Measurements from ENCODE around the gene SH3GL1. TPM values are rescaled to one million over a fixed set of nuclear protein-coding genes. Genes with fewer than 3 reads are reported as not detected.

The SH3GL1 gene
- total and polyA plus RNA-seq, 10 donors, result 26.1 to 77.4 (median 42.1) TPM

- TF ChIP-seq POLR2AphosphoS5 (IDR thresholded peaks at IDR 0.05) (peak in 1 of 3 donors; percentile 51), POLR2A (IDR thresholded peaks at IDR 0.05) (no peak), CTCF (IDR thresholded peaks at IDR 0.05 in 8 of 11, conservative IDR thresholded peaks at IDR 0.05 in 3 of 11) (no peak)
- H3K27me3 ChIP-seq (replicated peaks in 1 of 7), result no peaks in the 10 kb centered on the region
- H3K4me1 ChIP-seq, result peaks cover 0 to 6% (median 0%) of the 10 kb centered on the region in 6 donors
- peak; percentile 74 for DNase-seq
- H3K9me3 ChIP-seq, result no peaks in the 10 kb centered on the region
- H3K4me3 ChIP-seq, result no peak overlapping the region
- peak overlapping the region in 3 of 8 donors; percentile 8 to 13 (median 10) for H3K27ac ChIP-seq
- intact Hi-C loops (cut with DNase I; ENCODE audit: low total_unique reads), result no loop called here
- H3K36me3 ChIP-seq, result peaks cover 4 to 100% (median 76%) of the 10 kb centered on the region in 6 donors
- WGBS, 5 donors, result 77 to 89% (median 83%) methylated on average over 2 to 12 of the region's 12 CpGs
These were observed 39.7 kb downstream of the SH3GL1 start for GRCh38 chr19:4360641-4361151.

GRCh38 chr19:4360081-4360569, 40.2 kb downstream of the SH3GL1 start:
- H3K27ac ChIP-seq, result peak overlapping the region in 1 of 8 donors; percentile 13
- H3K4me3 ChIP-seq, result no peak overlapping the region
- peaks cover 0 to 6% (median 0%) of the 10 kb centered on the region in 6 donors for H3K4me1 ChIP-seq
- H3K9me3 ChIP-seq, result no peaks in the 10 kb centered on the region
- no peak for DNase-seq
- 69 to 94% (median 86%) methylated on average over 6 to 9 of the region's 9 CpGs for WGBS, 5 donors
- TF ChIP-seq POLR2A (IDR thresholded peaks at IDR 0.05) (no peak), POLR2AphosphoS5 (IDR thresholded peaks at IDR 0.05) (no peak), CTCF (IDR thresholded peaks at IDR 0.05 in 8 of 11, conservative IDR thresholded peaks at IDR 0.05 in 3 of 11) (no peak)
- intact Hi-C loops (cut with DNase I; ENCODE audit: low total_unique reads), result no loop called here
- H3K36me3 ChIP-seq, result peaks cover 4 to 98% (median 70%) of the 10 kb centered on the region in 6 donors
- H3K27me3 ChIP-seq (replicated peaks in 1 of 7), result no peaks in the 10 kb centered on the region

GRCh38 chr19:4359627-4360000, 40.7 kb downstream of the SH3GL1 start:
- no peak overlapping the region for H3K27ac ChIP-seq
- peak; percentile 64 for DNase-seq
- peaks cover 4 to 98% (median 68%) of the 10 kb centered on the region in 6 donors for H3K36me3 ChIP-seq
- 86 to 89% (median 89%) methylated on average over 7 to 13 of the region's 13 CpGs for WGBS, 5 donors
- no peaks in the 10 kb centered on the region for H3K9me3 ChIP-seq
- TF ChIP-seq CTCF (IDR thresholded peaks at IDR 0.05 in 8 of 11, conservative IDR thresholded peaks at IDR 0.05 in 3 of 11), result no peak
- no peak for TF ChIP-seq POLR2A (IDR thresholded peaks at IDR 0.05)
- peak in 2 of 3 donors; percentile 23 to 65 for TF ChIP-seq POLR2AphosphoS5 (IDR thresholded peaks at IDR 0.05)
- H3K27me3 ChIP-seq (replicated peaks in 1 of 7), result no peaks in the 10 kb centered on the region
- peaks cover 0 to 6% (median 0%) of the 10 kb centered on the region in 6 donors for H3K4me1 ChIP-seq
- intact Hi-C loops (cut with DNase I; ENCODE audit: low total_unique reads), result no loop called here
- H3K4me3 ChIP-seq, result no peak overlapping the region

GRCh38 chr19:4358709-4359626, 41.4 kb downstream of the SH3GL1 start:
- 87 to 93% (median 90%) methylated on average over 15 to 25 of the region's 25 CpGs for WGBS, 5 donors
- no peak for DNase-seq
- TF ChIP-seq POLR2AphosphoS5 (IDR thresholded peaks at IDR 0.05), result peak; percentile 28 to 57 (median 45)
- no peak for TF ChIP-seq CTCF (IDR thresholded peaks at IDR 0.05 in 8 of 11, conservative IDR thresholded peaks at IDR 0.05 in 3 of 11)
- TF ChIP-seq POLR2A (IDR thresholded peaks at IDR 0.05), result no peak

More at GRCh38 chr19:4358709-4359626, 41.4 kb downstream of the SH3GL1 start:
- H3K9me3 ChIP-seq, result no peaks in the 10 kb centered on the region
- no peaks in the 10 kb centered on the region for H3K27me3 ChIP-seq (replicated peaks in 1 of 7)
- intact Hi-C loops (cut with DNase I; ENCODE audit: low total_unique reads), result no loop called here
- no peak overlapping the region for H3K27ac ChIP-seq
- peaks cover 4 to 97% (median 62%) of the 10 kb centered on the region in 6 donors for H3K36me3 ChIP-seq
- no peak overlapping the region for H3K4me3 ChIP-seq
- H3K4me1 ChIP-seq, result peaks cover 0 to 6% (median 0%) of the 10 kb centered on the region in 6 donors

Measured in spleen (tissue), 11 donors.